Heart left ventricle (tissue), 16 donors: ENCODE measurements around the gene RNF149. TPM values are rescaled to one million over a fixed set of nuclear protein-coding genes. Genes with fewer than 3 reads are reported as not detected.

Source experiments
- ATAC-seq, 4 donors: fragments of 200-7000 bp; cut with Tn5 transposase; one replicate each; pipeline ENCODE4 v1.9.1; 2020 to 2022; ENCODE audit warnings: moderate library complexity in 4 of 4, mild to moderate bottlenecking in 3 of 4, moderate number of reproducible peaks in 1 of 4
- DNase-seq, 5 donors: peaks; one replicate each; pipeline ENCODE4 v3.0.0-alpha.2; 2020
- H3K27ac ChIP-seq, 12 donors: fragments of 200-600 bp; sonication (generic) in 4 of 12; one replicate each; pipeline versions ENCODE4 v1.5.0 to v1.8.0; 2016 to 2022; ENCODE audit warnings: mild to moderate bottlenecking in 2 of 12
- H3K27me3 ChIP-seq, 9 donors: fragments of 200-600 bp; sonication (generic) in 2 of 9; one replicate each; pipeline versions ENCODE4 v1.5.1 to v1.8.0; 2016 to 2022; ENCODE audit warnings: mild to moderate bottlenecking in 3 of 9
- H3K36me3 ChIP-seq, 9 donors: fragments of 200-600 bp; sonication (generic) in 2 of 9; one replicate each; pipeline versions ENCODE4 v1.5.0 to v1.8.0; 2018 to 2022; ENCODE audit warnings: mild to moderate bottlenecking in 2 of 9
- H3K4me1 ChIP-seq, 12 donors: fragments of 200-600 bp; sonication (generic) in 4 of 12; one replicate each; pipeline versions ENCODE4 v1.5.0 to v1.8.0; 2016 to 2022; ENCODE audit warnings: mild to moderate bottlenecking in 3 of 12
- H3K4me3 ChIP-seq, 12 donors: fragments of 200-600 bp; sonication (generic) in 4 of 12; one replicate each; pipeline versions ENCODE4 v1.5.0 to v1.8.0; 2017 to 2022; ENCODE audit warnings: mild to moderate bottlenecking in 9 of 12, moderate library complexity in 4 of 12
- H3K9me3 ChIP-seq, 12 donors: fragments of 200-600 bp; sonication (generic) in 4 of 12; one replicate each; pipeline versions ENCODE4 v1.5.0 to v1.8.0; 2016 to 2022; ENCODE audit warnings: mild to moderate bottlenecking in 1 of 12
- POLR2A ChIP-seq, 2 donors: fragments of 450-650 bp; IDR thresholded peaks; one replicate each; pipeline ENCODE4 v1.6.1; 2017; ENCODE audit warnings: antibody characterized with exemption in 2 of 2, mild to moderate bottlenecking in 2 of 2, moderate library complexity in 2 of 2
- WGBS, 4 donors: extraction: QIAGEN DNeasy Blood & Tissue Kit in 2 of 4; methylation state at CpG; one replicate each; pipeline versions ENCODE4 v1.1.5 to v1.1.7; 2013 to 2018; 5-methylcytosine and 5-hydroxymethylcytosine counted together
- intact Hi-C, 10 donors: fragments of 100-400 bp; cut with DNase I; formaldehyde crosslinking; loops; one replicate each; pipeline versions ENCODE4 v1.11.1 to v1.14.2; 2022
- microRNA-seq, 4 donors: library from miRNA; unstranded; fragments of <30 nt; microRNA quantifications; one replicate each; pipeline versions ENCODE4 to v1.2.0, GENCODE V29; 2017 to 2020
- polyA plus RNA-seq, 2 donors: library from polyadenylated mRNA; stranded (reverse); fragments of 200-250 nt; gene quantifications; one replicate each; pipeline ENCODE4 v1.2.3, GENCODE V29; 2013
- total RNA-seq, 9 donors: library from RNA; depleted of rRNA in 2 of 9; stranded (reverse); fragments of >200 nt in 2 of 9; fragmentation: NEBNext Ultra II Directional in 3 of 9; extraction: Animal tissue kit (Norgen Biotek cat#: 25700) in 3 of 9; gene quantifications; one replicate each; pipeline versions ENCODE4 v1.1.0 to v1.2.4, GENCODE V29; 2016 to 2023
- TF ChIP-seq, protein P1 (sequence below), 12 donors: fragments of 200-600 bp; sonication (generic) in 4 of 12; IDR thresholded peaks; one replicate each; pipeline versions ENCODE4 v1.5.0 to v1.8.0; 2018 to 2022; ENCODE audit warnings: antibody characterized with exemption in 12 of 12, mild to moderate bottlenecking in 5 of 12
- donor health status: ischemic (EF 13 %, LVEDD 7.1; RV severe dilation, severe dysfunction).
- donor health status: healthy with polysubstance abuse.
- donor health status: DM: no; HTN: yes; CAD: no.
- donor health status: DM: no; HTN: no; CAD: no.
- donor health status: ischemic (EF 25% LVEDD 6.9; RV normal size, moderate dysfunction).
- donor health status: ischemic (EF 25% LVEDD 5.7; RV mildly dilated, moderate dysfunction).
- donor health status: healthy.
- donor health status: DM: yes; HTN: yes; CAD: no.
- donor health status: ischemic (EF 35%, LVEDD 5.7; RV mildly dilated, moderate dysfunction).
- donor health status: nonischemic (EF 11% LVEDD 7.7; RV severe dilation, severe dysfunction).
- donor health status: DM: yes; HTN: yes; CAD: no.
- donor health status: PGD.
- donor health status: ischemic (EF 29% LVEDD 5.4; RV normal size, mild dysfunction).
- donor health status: nonischemic (EF 23%, LVEDD 6.1; RV moderate dilation, normal function).

RNF149 gene
- total and polyA plus RNA-seq, 11 donors = 10.9 to 46.1 (median 15.8) TPM

DNA sequence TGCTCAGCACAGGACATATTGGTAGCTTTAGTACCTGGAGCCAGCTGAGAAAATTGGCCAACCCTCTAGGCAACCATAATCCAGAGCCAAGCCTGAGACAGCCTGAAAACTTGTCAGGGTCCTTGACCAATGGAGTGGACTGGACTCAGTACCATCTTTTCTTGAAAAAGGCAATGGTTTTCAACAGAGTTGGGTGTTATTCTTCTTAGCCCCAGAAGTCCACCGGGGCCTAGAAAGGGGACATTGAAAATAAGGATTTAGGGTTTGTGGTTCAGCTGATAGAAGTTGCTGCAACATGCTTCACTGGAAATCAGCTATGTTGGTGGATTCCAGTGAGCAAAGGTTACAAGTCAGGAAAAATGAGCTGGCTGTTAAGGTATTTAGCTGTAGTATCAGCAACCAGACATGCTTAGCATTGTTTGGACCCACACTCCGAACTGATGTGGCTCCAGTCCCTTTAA is 77.9 kb downstream of the RNF149 start:
- DNase-seq (no peak), ATAC-seq (peak in 1 of 4 donors; percentile 71)
- no peaks in the 10 kb centered on the region for H3K27me3 ChIP-seq
- intact Hi-C loops = no loop called here
- H3K4me1 ChIP-seq = peaks cover 0 to 18% (median 5%) of the 10 kb centered on the region in 12 donors
- H3K9me3 ChIP-seq = peaks cover 0 to under 1% (median 0%) of the 10 kb centered on the region in 12 donors
- H3K27ac ChIP-seq = peak overlapping the region in 1 of 12 donors; percentile 6
- WGBS, 4 donors = 46 to 73% (median 70%) methylated on average over 2 of the region's 2 CpGs
- H3K36me3 ChIP-seq = no peaks in the 10 kb centered on the region
- no peak overlapping the region for H3K4me3 ChIP-seq
- TF ChIP-seq POLR2A (IDR thresholded peaks at IDR 0.05) = no peak
- TF ChIP-seq, protein P1, sequence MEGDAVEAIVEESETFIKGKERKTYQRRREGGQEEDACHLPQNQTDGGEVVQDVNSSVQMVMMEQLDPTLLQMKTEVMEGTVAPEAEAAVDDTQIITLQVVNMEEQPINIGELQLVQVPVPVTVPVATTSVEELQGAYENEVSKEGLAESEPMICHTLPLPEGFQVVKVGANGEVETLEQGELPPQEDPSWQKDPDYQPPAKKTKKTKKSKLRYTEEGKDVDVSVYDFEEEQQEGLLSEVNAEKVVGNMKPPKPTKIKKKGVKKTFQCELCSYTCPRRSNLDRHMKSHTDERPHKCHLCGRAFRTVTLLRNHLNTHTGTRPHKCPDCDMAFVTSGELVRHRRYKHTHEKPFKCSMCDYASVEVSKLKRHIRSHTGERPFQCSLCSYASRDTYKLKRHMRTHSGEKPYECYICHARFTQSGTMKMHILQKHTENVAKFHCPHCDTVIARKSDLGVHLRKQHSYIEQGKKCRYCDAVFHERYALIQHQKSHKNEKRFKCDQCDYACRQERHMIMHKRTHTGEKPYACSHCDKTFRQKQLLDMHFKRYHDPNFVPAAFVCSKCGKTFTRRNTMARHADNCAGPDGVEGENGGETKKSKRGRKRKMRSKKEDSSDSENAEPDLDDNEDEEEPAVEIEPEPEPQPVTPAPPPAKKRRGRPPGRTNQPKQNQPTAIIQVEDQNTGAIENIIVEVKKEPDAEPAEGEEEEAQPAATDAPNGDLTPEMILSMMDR (IDR thresholded peaks at IDR 0.05) = no peak

Small RNAs within 50 kb of the gene (microRNA-seq; reads per million reads assigned to microRNA genes)
- gene MIR5696 = 0.60 to 1.5 (median 0.63) reads per million in 4 donors

Other genes starting within 250 kb of the RNF149 start
- gene TBC1D8, start 157.3 kb downstream of the RNF149 start, total RNA-seq = 10 to 100 TPM; 36.9 to 61.7 (median 53.3) TPM
- 10 to 100 TPM; 30.1 to 35.8 TPM for gene TBC1D8, start 157.3 kb downstream of the RNF149 start, polyA plus RNA-seq
- gene CNOT11, start 55.8 kb downstream of the RNF149 start, total RNA-seq = 10 to 100 TPM; 31.4 to 62.5 (median 44.1) TPM
- 10 to 100 TPM; 14.0 to 28.9 TPM for gene CNOT11, start 55.8 kb downstream of the RNF149 start, polyA plus RNA-seq
- gene CREG2, start 78.8 kb upstream of the RNF149 start, total RNA-seq = 1 to 10 TPM in 1 of 9 donors, under 1 TPM in 3, not detected in 5; 0.18 to 1.1 (median 0.46) TPM
- not detected for gene CREG2, start 78.8 kb upstream of the RNF149 start, polyA plus RNA-seq
- gene RFX8, start 166.4 kb upstream of the RNF149 start, total RNA-seq = 1 to 10 TPM in 2 of 9 donors, under 1 TPM in 2, not detected in 5; 0.17 to 2.0 (median 0.93) TPM
- gene RFX8, start 166.4 kb upstream of the RNF149 start, polyA plus RNA-seq = under 1 TPM; 0.12 to 0.50 TPM